ENCODE results near the gene FAM3C.

FAM3C gene

DNA sequence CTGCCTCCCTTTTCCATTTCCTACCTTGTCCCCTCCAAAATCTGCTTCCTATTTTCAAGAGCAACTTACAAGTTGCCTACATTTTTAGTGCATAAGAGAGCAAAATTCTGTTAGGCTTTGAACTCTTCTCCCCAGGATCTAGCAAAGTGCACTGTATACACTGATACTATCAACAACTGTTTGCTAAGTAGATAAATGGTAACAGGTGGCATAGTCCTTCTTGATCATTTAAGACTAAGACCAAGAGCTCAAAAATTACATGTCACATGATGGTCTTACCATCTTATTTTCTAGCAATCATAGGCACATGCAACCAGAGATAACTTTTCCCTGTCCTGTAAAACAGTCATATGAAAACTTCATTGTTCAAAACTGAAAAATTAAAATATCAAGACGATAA is 16.2 kb downstream of the FAM3C start:
- DNase-seq (ENCODE audit: low read depth in 2 of 2) = no peak

DNA sequence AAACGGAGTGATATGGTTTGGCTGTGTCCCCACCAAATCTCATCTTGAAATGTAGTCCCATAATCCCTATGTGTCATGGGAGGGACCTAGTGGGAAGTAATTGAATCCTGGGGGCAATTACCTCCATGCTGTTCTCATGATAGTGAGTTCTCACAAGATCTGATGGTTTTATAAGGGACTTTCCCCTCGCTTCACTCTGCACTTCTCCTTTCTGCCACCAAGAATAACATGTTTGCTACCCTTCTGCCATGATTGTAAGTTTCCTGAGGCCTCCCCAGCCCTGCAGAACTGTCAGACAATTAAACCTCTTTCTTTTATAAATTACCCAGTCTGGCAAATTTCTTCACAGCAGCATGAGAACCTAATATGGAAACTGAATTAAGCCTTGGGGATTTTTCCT is 19.1 kb downstream of the FAM3C start:
- DNase-seq (ENCODE audit: low read depth in 2 of 2) = no peak

DNA sequence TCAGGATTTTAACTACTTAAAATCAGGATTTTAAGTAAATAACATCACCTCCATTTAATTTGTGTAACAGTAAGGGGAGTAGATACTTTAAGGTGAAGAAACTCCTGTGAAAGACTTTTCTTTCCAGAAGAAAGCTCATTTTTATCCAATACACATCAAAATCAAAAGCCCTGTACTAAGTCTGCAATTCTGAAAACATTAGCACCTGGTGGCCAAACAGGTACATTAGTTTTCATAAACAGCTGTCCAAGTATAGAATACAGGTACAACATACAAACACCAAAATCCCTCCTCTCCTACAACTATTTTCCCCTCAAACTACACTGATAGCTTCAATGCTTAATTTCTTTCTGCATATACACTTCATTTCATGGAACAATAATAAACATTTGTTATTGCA is 22.9 kb downstream of the FAM3C start:
- DNase-seq (ENCODE audit: low read depth in 2 of 2) = no peak

- DNase-seq (ENCODE audit: low read depth in 2 of 2) = no peak
Observed at GRCh38 chr7:121372376-121373010, 23.6 kb downstream of the FAM3C start.

DNA sequence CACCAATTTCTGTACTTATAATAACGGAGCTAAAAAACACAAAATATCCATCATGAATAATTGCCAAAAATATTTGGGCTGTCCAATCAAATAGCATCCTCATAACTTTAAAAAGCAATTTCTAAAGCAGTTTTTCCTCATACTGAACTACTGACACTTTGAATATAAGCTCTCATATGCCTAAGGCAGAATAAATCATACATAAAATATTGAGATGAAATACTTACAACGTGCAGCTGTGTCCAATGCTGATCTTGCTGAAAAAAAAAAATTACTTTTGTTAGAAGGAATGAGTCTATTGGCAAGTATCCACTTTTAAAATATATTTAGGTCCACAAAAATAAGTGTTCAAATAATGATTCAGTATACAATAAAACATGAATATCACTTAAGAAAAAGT is 24.2 kb downstream of the FAM3C start:
- no peak for DNase-seq (ENCODE audit: low read depth in 2 of 2)

- no peak for DNase-seq (ENCODE audit: low read depth in 2 of 2)
Observed at GRCh38 chr7:121371367-121371766, 24.7 kb downstream of the FAM3C start.

DNA sequence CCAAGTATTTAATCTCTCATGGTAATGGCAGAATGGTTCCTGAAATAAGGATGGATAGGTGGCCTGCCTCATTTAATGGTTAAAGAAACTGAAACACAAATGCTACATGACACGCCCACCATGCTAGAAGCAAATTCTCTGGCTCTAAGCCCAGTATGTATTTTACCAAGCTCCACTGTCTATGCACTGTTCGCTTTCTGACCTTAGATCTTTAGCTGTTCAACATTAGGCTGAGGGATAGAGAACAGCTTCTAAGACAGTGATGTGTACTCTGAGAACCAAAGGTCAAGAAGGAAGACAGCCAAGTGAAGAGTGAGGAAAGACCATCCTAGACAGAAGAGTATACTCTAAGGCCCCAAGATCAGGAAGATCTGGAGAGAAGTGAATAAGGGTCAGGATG is 26.6 kb downstream of the FAM3C start:
- no peak for DNase-seq (ENCODE audit: low read depth in 2 of 2)

- no peak for DNase-seq (ENCODE audit: low read depth in 2 of 2)
Observed at GRCh38 chr7:121366852-121367431, 29.2 kb downstream of the FAM3C start.

- no peak for DNase-seq (ENCODE audit: low read depth in 2 of 2)
Observed at GRCh38 chr7:121360564-121360963, 35.5 kb downstream of the FAM3C start.

GRCh38 chr7:121355574-121355973 is 40.5 kb downstream of the FAM3C start:
- no peak for DNase-seq (ENCODE audit: low read depth in 2 of 2)

DNA sequence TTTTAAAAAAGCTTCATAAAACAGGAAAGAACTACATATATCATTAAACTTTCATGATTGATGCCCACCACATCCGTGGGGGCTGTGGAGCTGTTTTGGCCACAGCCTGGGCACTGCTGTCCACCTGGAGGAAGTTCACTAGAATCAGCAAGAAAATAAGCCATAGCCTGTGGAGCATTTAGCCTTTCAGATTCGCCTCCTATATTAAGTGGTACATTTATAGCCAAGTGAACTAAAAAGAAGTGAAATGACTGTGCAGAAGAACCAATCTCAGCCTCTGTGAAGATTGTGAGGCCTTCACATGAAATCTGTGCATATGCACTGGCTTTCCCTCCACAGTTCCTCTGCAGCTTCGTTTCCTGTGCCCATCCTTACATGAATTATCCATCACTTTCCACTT is 43.8 kb downstream of the FAM3C start:
- no peak for DNase-seq (ENCODE audit: low read depth in 2 of 2)

DNA sequence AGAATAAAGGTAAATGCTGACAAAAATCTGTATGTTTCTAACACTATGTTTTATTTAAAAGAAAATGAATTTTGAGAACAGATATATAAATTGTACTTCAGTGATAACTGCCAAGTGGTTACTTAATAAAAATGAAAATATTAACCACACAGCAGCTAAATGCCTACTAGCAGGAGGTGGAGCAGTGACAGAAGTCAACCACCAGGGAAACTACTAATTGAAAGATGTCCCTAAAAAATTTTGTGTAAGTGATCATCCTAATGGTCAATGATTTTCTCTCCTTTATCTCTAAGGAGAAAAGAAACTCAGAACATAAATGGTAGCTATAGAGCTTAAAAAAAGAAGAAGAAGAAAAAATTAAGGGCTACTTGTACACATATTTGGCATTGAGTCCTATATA is 44.4 kb downstream of the FAM3C start:
- DNase-seq (ENCODE audit: low read depth in 2 of 2) = no peak

DNA sequence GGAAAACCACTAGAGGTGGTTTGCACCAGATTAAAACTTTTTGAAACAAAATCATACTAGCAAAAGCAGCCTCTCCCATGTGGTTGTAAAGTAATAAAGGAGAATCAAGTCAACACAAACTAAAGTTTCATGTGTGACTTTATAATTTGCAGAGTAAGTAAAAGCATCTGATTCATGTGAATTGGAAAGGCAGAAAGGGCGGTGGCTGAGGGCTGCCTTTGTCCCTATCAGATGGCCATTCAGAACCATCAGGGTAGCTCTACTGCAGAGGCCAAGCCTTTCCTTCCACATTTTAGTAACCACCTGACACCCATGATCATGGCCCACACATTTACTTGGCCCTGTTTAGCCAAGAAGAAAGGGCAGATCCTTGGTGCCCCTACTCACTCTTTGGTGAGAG is 51.6 kb downstream of the FAM3C start:
- DNase-seq (ENCODE audit: low read depth in 2 of 2) = no peak

- DNase-seq (ENCODE audit: low read depth in 2 of 2) = no peak
Observed at GRCh38 chr7:121344093-121344492, 52.0 kb downstream of the FAM3C start.

- no peak for DNase-seq (ENCODE audit: low read depth in 2 of 2)
Observed at GRCh38 chr7:121343302-121343701, 52.8 kb downstream of the FAM3C start.

DNA sequence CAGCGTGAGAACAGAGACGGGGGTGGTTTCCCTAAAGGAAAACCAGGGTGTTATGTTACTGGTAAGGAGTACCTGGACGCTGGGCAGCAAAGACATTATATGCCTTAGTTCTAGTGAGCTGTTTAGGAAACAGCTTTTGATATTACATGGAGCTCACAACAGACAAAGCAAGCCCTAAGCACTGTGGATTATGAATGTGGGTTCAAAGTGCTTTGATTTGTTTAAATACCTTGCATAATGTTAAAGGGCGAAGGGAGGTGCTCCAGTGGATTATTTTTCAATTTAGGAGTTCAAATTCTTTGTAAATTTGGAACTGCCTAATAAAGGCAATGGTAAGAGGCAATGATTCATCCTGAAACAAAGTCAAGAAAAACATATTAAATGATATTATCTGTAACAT is 53.5 kb downstream of the FAM3C start:
- no peak for DNase-seq (ENCODE audit: low read depth in 2 of 2)

- DNase-seq (ENCODE audit: low read depth in 2 of 2) = no peak
Observed at GRCh38 chr7:121341933-121342332, 54.2 kb downstream of the FAM3C start.

GRCh38 chr7:121339082-121339481 is 57.0 kb downstream of the FAM3C start:
- no peak for DNase-seq (ENCODE audit: low read depth in 2 of 2)

DNA sequence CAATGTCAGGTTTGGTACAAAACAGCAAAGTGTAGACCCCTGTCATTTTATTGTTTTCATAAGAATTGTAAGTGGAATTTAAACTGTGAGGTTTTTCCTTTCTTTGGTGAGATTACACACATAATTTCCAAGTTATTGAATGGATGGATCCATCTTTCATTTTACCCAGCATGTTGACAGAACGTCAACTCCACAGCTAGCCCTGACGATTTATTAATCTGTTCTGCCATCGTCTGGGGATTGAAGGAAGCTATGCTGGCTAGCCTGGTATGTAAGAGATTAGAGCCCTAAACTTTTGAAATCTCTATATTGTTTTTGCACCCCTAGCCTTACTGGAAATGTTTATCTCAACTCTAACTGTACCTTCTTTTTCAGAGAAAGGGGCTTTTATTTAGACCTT is 58.7 kb downstream of the FAM3C start:
- DNase-seq (ENCODE audit: low read depth in 2 of 2) = no peak

- no peak for DNase-seq (ENCODE audit: low read depth in 2 of 2)
Observed at GRCh38 chr7:121336579-121336978, 59.5 kb downstream of the FAM3C start.

- no peak for DNase-seq (ENCODE audit: low read depth in 2 of 2)
Observed at GRCh38 chr7:121334875-121335648, 61.0 kb downstream of the FAM3C start.

- no peak for DNase-seq (ENCODE audit: low read depth in 2 of 2)
Observed at GRCh38 chr7:121334376-121334775, 61.7 kb downstream of the FAM3C start.

DNA sequence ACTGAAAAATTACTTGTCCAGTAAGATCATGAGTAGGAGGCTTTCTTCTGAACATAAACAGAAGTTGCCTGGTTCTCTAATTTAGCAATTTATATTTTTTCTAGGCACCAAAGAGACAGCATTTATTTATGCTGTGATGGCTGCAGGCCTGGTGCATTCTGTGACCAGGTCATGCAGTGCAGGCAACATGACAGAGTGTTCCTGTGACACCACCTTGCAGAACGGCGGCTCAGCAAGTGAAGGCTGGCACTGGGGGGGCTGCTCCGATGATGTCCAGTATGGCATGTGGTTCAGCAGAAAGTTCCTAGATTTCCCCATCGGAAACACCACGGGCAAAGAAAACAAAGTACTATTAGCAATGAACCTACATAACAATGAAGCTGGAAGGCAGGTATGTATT is 64.5 kb downstream of the FAM3C start:
- no peak for DNase-seq (ENCODE audit: low read depth in 2 of 2)

Data from stimulated activated CD8-positive, alpha-beta memory T cell treated with anti-CD3 and anti-CD28 coated beads, Interleukin-2, amount 100 ng/mL, for 48 hours (primary cell).